ENCODE measurements around the gene SNX9.
A peak's percentile ranks its signal among the peaks of the same experiment; 100 is the strongest.

Gene SNX9

DNA sequence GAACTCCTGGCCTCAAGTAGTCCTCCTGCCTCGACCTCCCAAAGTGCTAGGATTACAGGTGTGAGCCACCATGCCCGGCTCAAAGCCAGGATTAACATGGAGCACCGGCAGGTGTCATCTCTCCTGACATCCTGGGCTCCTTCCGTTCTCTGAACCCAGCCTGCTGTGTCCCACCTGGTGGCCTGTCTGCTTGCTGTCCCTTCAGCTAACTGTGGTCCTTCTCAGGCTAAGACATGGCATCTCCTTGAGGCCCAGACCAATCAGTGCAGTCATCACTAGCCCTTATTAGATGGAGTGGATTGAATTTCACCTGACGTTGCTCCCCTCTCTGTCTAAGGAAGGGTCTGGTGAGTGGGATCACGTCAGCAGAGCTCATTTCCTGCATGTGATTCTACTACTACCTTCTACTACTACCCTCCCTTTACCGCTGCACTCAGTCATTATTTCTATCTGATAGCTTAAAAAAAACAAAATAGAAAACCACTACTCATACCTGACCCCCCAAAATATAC, 130.6 kb downstream of the SNX9 start:
- peaks cover 2% of the 10 kb centered on the region; the same call in 1 of the 2 replicates for H3K9me3 ChIP-seq (ENCODE audit: insufficient read depth, low read depth, low read length)
- no peak overlapping the region for H3K4me2 ChIP-seq (ENCODE audit: low read depth, low read length, poor library complexity, severe bottlenecking)
- no peaks in the 10 kb centered on the region for H3K9me2 ChIP-seq (replicated peaks; ENCODE audit: low read depth, low read length)
- H3K4me1 ChIP-seq (ENCODE audit: insufficient read depth, low read length, poor library complexity, severe bottlenecking): no peaks in the 10 kb centered on the region
- H3K36me3 ChIP-seq (ENCODE audit: insufficient read depth, low read length): no peaks in the 10 kb centered on the region
- no peaks in the 10 kb centered on the region for H3K27me3 ChIP-seq (ENCODE audit: insufficient read depth, low read length, poor library complexity, severe bottlenecking)
- peak overlapping the region; percentile 13 for H2AFZ ChIP-seq (ENCODE audit: low read length)
- no peak overlapping the region for H3K9ac ChIP-seq (ENCODE audit: low read depth, low read length, poor library complexity, severe bottlenecking)
- no peak for TF ChIP-seq EZH2phosphoT487 (IDR thresholded peaks at IDR 0.05; ENCODE audit: borderline replicate concordance)
- TF ChIP-seq, protein P1, sequence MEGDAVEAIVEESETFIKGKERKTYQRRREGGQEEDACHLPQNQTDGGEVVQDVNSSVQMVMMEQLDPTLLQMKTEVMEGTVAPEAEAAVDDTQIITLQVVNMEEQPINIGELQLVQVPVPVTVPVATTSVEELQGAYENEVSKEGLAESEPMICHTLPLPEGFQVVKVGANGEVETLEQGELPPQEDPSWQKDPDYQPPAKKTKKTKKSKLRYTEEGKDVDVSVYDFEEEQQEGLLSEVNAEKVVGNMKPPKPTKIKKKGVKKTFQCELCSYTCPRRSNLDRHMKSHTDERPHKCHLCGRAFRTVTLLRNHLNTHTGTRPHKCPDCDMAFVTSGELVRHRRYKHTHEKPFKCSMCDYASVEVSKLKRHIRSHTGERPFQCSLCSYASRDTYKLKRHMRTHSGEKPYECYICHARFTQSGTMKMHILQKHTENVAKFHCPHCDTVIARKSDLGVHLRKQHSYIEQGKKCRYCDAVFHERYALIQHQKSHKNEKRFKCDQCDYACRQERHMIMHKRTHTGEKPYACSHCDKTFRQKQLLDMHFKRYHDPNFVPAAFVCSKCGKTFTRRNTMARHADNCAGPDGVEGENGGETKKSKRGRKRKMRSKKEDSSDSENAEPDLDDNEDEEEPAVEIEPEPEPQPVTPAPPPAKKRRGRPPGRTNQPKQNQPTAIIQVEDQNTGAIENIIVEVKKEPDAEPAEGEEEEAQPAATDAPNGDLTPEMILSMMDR (conservative IDR thresholded peaks at IDR 0.05; ENCODE audit: low read length): no peak
- H3K79me2 ChIP-seq (ENCODE audit: insufficient read depth, low read length): no peaks in the 10 kb centered on the region
- no peak overlapping the region for H3K4me3 ChIP-seq (ENCODE audit: low read length, poor library complexity, severe bottlenecking)
- H3F3A ChIP-seq (ENCODE audit: low read depth): no peaks in the 10 kb centered on the region
- no peaks in the 10 kb centered on the region for H4K20me1 ChIP-seq (ENCODE audit: insufficient read depth, low read length, poor library complexity, severe bottlenecking)

GRCh38 chr6:157954150-157955117, 131.4 kb downstream of the SNX9 start:
- no peaks in the 10 kb centered on the region for H3K36me3 ChIP-seq (ENCODE audit: insufficient read depth, low read length)
- H3K9ac ChIP-seq (ENCODE audit: low read depth, low read length, poor library complexity, severe bottlenecking): no peak overlapping the region
- H4K20me1 ChIP-seq (ENCODE audit: insufficient read depth, low read length, poor library complexity, severe bottlenecking): no peaks in the 10 kb centered on the region
- no peaks in the 10 kb centered on the region for H3K27me3 ChIP-seq (ENCODE audit: insufficient read depth, low read length, poor library complexity, severe bottlenecking)
- no peaks in the 10 kb centered on the region for H3F3A ChIP-seq (ENCODE audit: low read depth)
- peak overlapping the region; percentile 13 for H2AFZ ChIP-seq (ENCODE audit: low read length)
- TF ChIP-seq EZH2phosphoT487 (IDR thresholded peaks at IDR 0.05; ENCODE audit: borderline replicate concordance): no peak
- TF ChIP-seq, protein P1 (conservative IDR thresholded peaks at IDR 0.05; ENCODE audit: low read length): no peak
- H3K4me2 ChIP-seq (ENCODE audit: low read depth, low read length, poor library complexity, severe bottlenecking): no peak overlapping the region
- H3K9me2 ChIP-seq (replicated peaks; ENCODE audit: low read depth, low read length): no peaks in the 10 kb centered on the region
- H3K4me1 ChIP-seq (ENCODE audit: insufficient read depth, low read length, poor library complexity, severe bottlenecking): no peaks in the 10 kb centered on the region
- H3K79me2 ChIP-seq (ENCODE audit: insufficient read depth, low read length): no peaks in the 10 kb centered on the region
- peaks cover 9% of the 10 kb centered on the region; the same call in 1 of the 2 replicates for H3K9me3 ChIP-seq (ENCODE audit: insufficient read depth, low read depth, low read length)
- H3K4me3 ChIP-seq (ENCODE audit: low read length, poor library complexity, severe bottlenecking): no peak overlapping the region

- Histone ChIP-seq H3K9ac (ENCODE audit: low read depth, low read length, poor library complexity, severe bottlenecking) (no peak overlapping the region), H3F3A (ENCODE audit: low read depth) (no peaks in the 10 kb centered on the region), H2AFZ (ENCODE audit: low read length) (no peak overlapping the region), H3K4me2 (ENCODE audit: low read depth, low read length, poor library complexity, severe bottlenecking) (no peak overlapping the region), H3K36me3 (ENCODE audit: insufficient read depth, low read length) (no peaks in the 10 kb centered on the region), H3K4me1 (ENCODE audit: insufficient read depth, low read length, poor library complexity, severe bottlenecking) (no peaks in the 10 kb centered on the region), H3K9me3 (ENCODE audit: insufficient read depth, low read depth, low read length) (peaks cover 9% of the 10 kb centered on the region; the same call in 1 of the 2 replicates), H4K20me1 (ENCODE audit: insufficient read depth, low read length, poor library complexity, severe bottlenecking) (no peaks in the 10 kb centered on the region), H3K9me2 (replicated peaks; ENCODE audit: low read depth, low read length) (no peaks in the 10 kb centered on the region), H3K79me2 (ENCODE audit: insufficient read depth, low read length) (no peaks in the 10 kb centered on the region), H3K27me3 (ENCODE audit: insufficient read depth, low read length, poor library complexity, severe bottlenecking) (no peaks in the 10 kb centered on the region), H3K4me3 (ENCODE audit: low read length, poor library complexity, severe bottlenecking) (no peak overlapping the region)
- TF ChIP-seq, protein P1 (conservative IDR thresholded peaks at IDR 0.05; ENCODE audit: low read length): no peak
- TF ChIP-seq EZH2phosphoT487 (IDR thresholded peaks at IDR 0.05; ENCODE audit: borderline replicate concordance): no peak
Measured at GRCh38 chr6:157955675-157956074, 132.6 kb downstream of the SNX9 start.
